C4-2B (cell line): ENCODE data around the gene TRIM47.
"Not testable (repeated sequence)": the region's sequence is repeated elsewhere in the genome, so short reads cannot be mapped to it uniquely, and the experiment has no call there.

Experiments
- H3K27ac ChIP-seq: fragments of 450-650 bp; 2 replicates; pipeline ENCODE4 v1.5.1; 2017
- ZFX ChIP-seq: fragments of 450-650 bp; IDR thresholded peaks from 2 replicates; pipeline ENCODE4 v1.6.1; 2017
- TF ChIP-seq, protein P1 (sequence below): fragments of 450-650 bp; conservative IDR thresholded peaks from 2 replicates; pipeline ENCODE4 v1.5.1; 2017; ENCODE audit warnings: mild to moderate bottlenecking

Gene TRIM47

GRCh38 chr17:75888484-75888883 lies 10.1 kb upstream of the TRIM47 start:
- no peak overlapping the region for H3K27ac ChIP-seq
- TF ChIP-seq, protein P1, sequence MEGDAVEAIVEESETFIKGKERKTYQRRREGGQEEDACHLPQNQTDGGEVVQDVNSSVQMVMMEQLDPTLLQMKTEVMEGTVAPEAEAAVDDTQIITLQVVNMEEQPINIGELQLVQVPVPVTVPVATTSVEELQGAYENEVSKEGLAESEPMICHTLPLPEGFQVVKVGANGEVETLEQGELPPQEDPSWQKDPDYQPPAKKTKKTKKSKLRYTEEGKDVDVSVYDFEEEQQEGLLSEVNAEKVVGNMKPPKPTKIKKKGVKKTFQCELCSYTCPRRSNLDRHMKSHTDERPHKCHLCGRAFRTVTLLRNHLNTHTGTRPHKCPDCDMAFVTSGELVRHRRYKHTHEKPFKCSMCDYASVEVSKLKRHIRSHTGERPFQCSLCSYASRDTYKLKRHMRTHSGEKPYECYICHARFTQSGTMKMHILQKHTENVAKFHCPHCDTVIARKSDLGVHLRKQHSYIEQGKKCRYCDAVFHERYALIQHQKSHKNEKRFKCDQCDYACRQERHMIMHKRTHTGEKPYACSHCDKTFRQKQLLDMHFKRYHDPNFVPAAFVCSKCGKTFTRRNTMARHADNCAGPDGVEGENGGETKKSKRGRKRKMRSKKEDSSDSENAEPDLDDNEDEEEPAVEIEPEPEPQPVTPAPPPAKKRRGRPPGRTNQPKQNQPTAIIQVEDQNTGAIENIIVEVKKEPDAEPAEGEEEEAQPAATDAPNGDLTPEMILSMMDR: no peak
- no peak for TF ChIP-seq ZFX

GRCh38 chr17:75885860-75886259 lies 7.5 kb upstream of the TRIM47 start:
- not testable (repeated sequence) for H3K27ac ChIP-seq

DNA sequence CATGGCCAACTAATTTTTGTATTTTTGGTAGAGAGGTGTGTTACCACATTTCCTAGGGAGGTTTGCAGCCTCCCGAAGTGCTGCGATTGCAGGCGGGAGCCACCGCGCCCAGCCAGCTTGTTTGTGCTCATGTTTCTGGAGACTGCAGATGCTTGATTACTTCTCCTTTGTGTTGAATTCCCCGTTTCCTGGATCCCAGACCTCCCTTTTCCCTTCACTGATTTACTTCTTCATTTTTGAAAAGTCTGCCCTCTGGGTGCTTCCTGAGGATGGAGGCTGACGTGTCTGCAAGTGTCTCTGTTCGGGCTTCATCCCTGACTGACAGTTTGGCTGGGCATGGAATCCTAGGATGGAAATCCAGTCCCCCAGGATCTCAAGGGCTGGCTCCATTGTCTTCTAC lies 7.0 kb upstream of the TRIM47 start:
- TF ChIP-seq, protein P1: no peak
- no peak for TF ChIP-seq ZFX
- H3K27ac ChIP-seq: no peak overlapping the region

DNA sequence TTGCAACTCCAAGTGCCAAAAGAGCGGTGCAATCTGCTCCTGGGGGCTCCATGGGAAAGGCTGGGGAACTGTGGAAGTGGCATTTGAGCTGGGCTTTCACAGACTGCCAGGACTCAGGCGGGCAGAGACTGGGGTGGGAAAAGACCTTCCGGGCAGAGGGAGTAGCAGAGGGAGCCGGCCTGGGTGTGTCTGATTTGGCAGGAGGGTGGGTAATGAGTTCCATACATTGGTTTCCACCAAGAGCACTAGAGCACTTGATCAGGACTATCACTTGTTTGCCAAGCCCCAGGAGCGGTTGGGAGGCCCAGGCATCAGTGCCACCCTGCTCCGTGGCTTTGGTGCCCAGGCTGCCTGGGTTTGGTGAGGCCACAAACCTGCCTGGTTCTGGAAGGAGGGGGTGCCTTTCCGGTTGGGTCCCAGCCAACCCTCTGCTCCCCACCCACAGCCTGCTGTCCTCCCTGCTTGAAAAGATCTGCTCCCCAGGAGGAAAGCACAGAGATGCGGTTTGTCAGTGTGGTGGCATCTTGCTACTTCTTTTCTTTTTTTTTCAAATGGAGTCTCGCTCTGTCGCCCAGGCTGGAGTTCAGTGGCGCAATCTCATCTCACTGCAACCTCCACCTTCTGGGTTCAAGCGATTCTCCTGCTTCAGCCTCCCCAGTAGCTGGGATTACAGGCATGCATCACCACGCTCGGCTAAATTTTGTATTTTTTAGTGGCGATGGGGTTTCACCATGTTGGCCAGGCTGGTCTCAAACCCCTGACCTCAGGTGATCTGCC lies 3.5 kb upstream of the TRIM47 start:
- TF ChIP-seq, protein P1: no peak
- TF ChIP-seq ZFX: no peak
- H3K27ac ChIP-seq: no peak overlapping the region

DNA sequence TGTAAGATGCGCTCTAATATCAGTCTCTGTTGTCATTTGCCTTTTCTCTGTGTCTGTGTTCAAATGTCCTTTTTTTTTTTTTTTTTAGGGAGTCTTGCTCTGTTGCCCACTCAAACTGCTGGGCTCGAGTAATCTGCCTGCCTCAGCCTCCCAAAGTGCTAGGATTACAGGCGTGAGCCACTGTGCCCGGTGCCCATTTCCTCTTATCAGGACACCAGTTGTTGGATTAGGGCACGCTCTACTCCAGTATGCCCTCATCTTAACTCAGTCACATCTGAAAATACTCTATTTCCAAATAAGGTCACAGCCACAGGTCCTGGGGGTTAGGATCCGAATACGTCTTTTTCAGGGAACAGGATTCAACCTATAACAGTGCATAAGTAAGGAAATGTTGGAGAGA lies 1.9 kb upstream of the TRIM47 start:
- TF ChIP-seq, protein P1: no peak
- TF ChIP-seq ZFX: no peak
- H3K27ac ChIP-seq: no peak overlapping the region

- TF ChIP-seq, protein P1: peak; percentile 84
- peak; percentile 75; the same call in 1 of the 2 replicates for TF ChIP-seq ZFX
- H3K27ac ChIP-seq: peak overlapping the region; percentile 57
Observed at GRCh38 chr17:75877752-75878173, 618 bp downstream of the TRIM47 start.

- H3K27ac ChIP-seq: peak overlapping the region; percentile 57
- TF ChIP-seq, protein P1: no peak
- TF ChIP-seq ZFX: no peak
Observed at GRCh38 chr17:75876938-75877751, 1.2 kb downstream of the TRIM47 start.
